ENCODE results near the gene GLG1. TPM values are rescaled to one million over a fixed set of nuclear protein-coding genes. Genes with fewer than 3 reads are reported as not detected.
A peak's percentile ranks its signal among the peaks of the same experiment; 100 is the strongest.
"Not testable (repeated sequence)": the region's sequence is repeated elsewhere in the genome, so short reads cannot be mapped to it uniquely, and the experiment has no call there.

GLG1 gene
- polyA plus RNA-seq, 5 donors = 114 to 143 (median 128) TPM

- DNase-seq = no peak
Observed at GRCh38 chr16:74449470-74449869, 157.4 kb downstream of the GLG1 start.

- no peak for DNase-seq
Observed at GRCh38 chr16:74448990-74449389, 157.9 kb downstream of the GLG1 start.

GRCh38 chr16:74447578-74447977 is 159.3 kb downstream of the GLG1 start:
- DNase-seq = no peak

- DNase-seq = no peak
Observed at GRCh38 chr16:74446866-74447265, 160.0 kb downstream of the GLG1 start.

- DNase-seq = not testable (repeated sequence)
Observed at GRCh38 chr16:74443624-74444346, 163.1 kb downstream of the GLG1 start.

- no peak for DNase-seq
Observed at GRCh38 chr16:74439685-74440084, 167.2 kb downstream of the GLG1 start.

- DNase-seq = no peak
Observed at GRCh38 chr16:74438492-74438979, 168.4 kb downstream of the GLG1 start.

GRCh38 chr16:74431516-74431915 is 175.4 kb downstream of the GLG1 start:
- no peak for DNase-seq

GRCh38 chr16:74430036-74430712 is 176.7 kb downstream of the GLG1 start:
- DNase-seq = peak; percentile 6 to 9

- DNase-seq = not testable (repeated sequence)
Observed at GRCh38 chr16:74428493-74428892, 178.4 kb downstream of the GLG1 start.

GRCh38 chr16:74425751-74426150 is 181.2 kb downstream of the GLG1 start:
- not testable (repeated sequence) for DNase-seq

- DNase-seq = not testable (repeated sequence)
Observed at GRCh38 chr16:74423721-74424120, 183.2 kb downstream of the GLG1 start.

- not testable (repeated sequence) for DNase-seq
Observed at GRCh38 chr16:74422086-74422485, 184.8 kb downstream of the GLG1 start.

GRCh38 chr16:74421482-74421785 is 185.5 kb downstream of the GLG1 start:
- DNase-seq = not testable (repeated sequence)

GRCh38 chr16:74420612-74421481 is 186.1 kb downstream of the GLG1 start, which contains the start of gene CLEC18B:
TSS of gene CLEC18B (minus strand) at chr16:74421478. CDS start at chr16:74421270, 208 bp downstream.
- not testable (repeated sequence) for DNase-seq

- DNase-seq = not testable (repeated sequence)
Observed at GRCh38 chr16:74419811-74420210, 187.1 kb downstream of the GLG1 start.

GRCh38 chr16:74417897-74418296 is 189.0 kb downstream of the GLG1 start:
- not testable (repeated sequence) for DNase-seq

- not testable (repeated sequence) for DNase-seq
Observed at GRCh38 chr16:74413920-74414319, 193.0 kb downstream of the GLG1 start.

GRCh38 chr16:74413485-74413884 is 193.4 kb downstream of the GLG1 start:
- DNase-seq = not testable (repeated sequence)

GRCh38 chr16:74412775-74413390 is 194.0 kb downstream of the GLG1 start:
- DNase-seq = not testable (repeated sequence)

- DNase-seq = not testable (repeated sequence)
Observed at GRCh38 chr16:74412138-74412774, 194.7 kb downstream of the GLG1 start.
